Neural progenitor cell (in vitro differentiated cells): ENCODE measurements around the gene ZNF620.

Experiments
- EZH2 ChIP-seq: fragments of 200-600 bp; sonication (generic); IDR thresholded peaks from 2 replicates; pipeline ENCODE4 v1.6.1; 2017; ENCODE audit warnings: antibody characterized with exemption, mild to moderate bottlenecking, moderate library complexity
- EZH2phosphoT487 ChIP-seq: fragments of 200-600 bp; sonication (generic); IDR thresholded peaks from 2 replicates; pipeline ENCODE4 v1.6.1; 2017; ENCODE audit warnings: antibody characterized with exemption
- TF ChIP-seq, protein P1 (sequence below): fragments of 200-600 bp; sonication (generic); IDR thresholded peaks from 2 replicates; pipeline ENCODE4 v1.5.1; 2017; ENCODE audit warnings: antibody characterized with exemption, mild to moderate bottlenecking

DNA sequence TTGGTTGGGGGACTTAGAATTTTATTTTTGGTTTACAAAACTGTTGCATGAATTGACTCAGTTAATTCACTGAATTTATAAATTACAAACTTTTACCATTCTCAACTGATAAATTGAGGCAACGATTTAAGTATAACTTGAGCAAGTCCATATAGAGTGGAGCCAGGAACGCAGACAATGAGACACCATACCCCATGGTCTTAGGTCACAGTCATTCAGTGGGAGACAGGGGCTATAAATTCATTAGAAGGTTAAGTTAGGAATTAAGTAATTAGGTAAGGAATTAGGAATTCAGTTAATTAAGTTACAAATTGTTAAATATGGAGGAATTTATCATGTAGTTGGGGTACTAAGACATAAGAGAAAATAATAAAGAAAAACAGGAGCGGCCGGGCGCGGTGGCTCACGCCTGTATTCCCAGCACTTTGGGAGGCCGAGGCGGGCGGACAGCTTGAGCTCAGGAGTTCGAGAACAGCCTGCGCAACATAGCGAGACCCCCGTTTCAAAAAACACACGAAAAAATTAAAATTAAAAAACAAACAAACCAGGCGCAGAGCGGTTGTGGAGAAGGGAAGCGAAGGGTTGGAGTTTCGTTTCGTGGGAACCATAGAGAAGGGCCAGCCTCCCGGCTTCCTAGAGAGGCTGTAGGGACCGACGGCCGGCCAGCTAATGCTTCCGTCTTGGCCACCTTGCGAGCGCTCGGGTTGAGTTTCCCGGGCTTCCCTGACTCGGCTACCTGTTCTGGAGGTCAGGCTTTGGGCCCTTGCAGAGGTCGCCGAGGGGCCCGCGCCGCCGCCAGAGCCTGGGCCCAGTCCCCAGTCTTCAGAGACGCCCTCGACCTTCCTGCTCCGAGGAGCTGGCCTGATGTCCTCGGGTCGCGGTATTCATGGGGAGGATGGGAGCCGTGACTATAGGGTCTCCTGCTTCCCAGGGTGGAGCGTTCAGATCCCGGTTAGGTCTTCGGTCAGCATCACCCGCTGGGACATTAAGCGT is 29.1 kb upstream of the ZNF620 start, which contains the start of gene ZNF619:
- TF ChIP-seq, protein P1, sequence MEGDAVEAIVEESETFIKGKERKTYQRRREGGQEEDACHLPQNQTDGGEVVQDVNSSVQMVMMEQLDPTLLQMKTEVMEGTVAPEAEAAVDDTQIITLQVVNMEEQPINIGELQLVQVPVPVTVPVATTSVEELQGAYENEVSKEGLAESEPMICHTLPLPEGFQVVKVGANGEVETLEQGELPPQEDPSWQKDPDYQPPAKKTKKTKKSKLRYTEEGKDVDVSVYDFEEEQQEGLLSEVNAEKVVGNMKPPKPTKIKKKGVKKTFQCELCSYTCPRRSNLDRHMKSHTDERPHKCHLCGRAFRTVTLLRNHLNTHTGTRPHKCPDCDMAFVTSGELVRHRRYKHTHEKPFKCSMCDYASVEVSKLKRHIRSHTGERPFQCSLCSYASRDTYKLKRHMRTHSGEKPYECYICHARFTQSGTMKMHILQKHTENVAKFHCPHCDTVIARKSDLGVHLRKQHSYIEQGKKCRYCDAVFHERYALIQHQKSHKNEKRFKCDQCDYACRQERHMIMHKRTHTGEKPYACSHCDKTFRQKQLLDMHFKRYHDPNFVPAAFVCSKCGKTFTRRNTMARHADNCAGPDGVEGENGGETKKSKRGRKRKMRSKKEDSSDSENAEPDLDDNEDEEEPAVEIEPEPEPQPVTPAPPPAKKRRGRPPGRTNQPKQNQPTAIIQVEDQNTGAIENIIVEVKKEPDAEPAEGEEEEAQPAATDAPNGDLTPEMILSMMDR, result no peak
- TF ChIP-seq EZH2phosphoT487 (no peak), EZH2 (no peak)
